Omental fat pad (tissue), 4 donors: Measurements from ENCODE around the gene COPZ1. TPM values are rescaled to one million over a fixed set of nuclear protein-coding genes. Genes with fewer than 3 reads are reported as not detected.
"Not testable (repeated sequence)": the region's sequence is repeated elsewhere in the genome, so short reads cannot be mapped to it uniquely, and the experiment has no call there.

Source experiments
- ATAC-seq: fragments of 150-250 bp; one replicate; pipeline ENCODE4 v1.9.1; 2016; ENCODE audit warnings: mild to moderate bottlenecking, moderate library complexity; ENCODE audit not compliant: low FRiP score
- DNase-seq: peaks from one replicate; pipeline ENCODE4 v3.0.0-alpha.2; 2019; ENCODE audit warnings: low spot score
- CTCF ChIP-seq, 3 donors: fragments of 450-650 bp; IDR thresholded peaks; one replicate each; pipeline ENCODE4 v1.5.1; 2016 to 2017; ENCODE audit warnings: antibody characterized with exemption in 3 of 3, mild to moderate bottlenecking in 3 of 3, moderate library complexity in 2 of 3
- total RNA-seq, 4 donors: library from RNA; depleted of rRNA; stranded (reverse); fragments of >200 nt; gene quantifications; one replicate each; pipeline ENCODE4 v1.1.0, GENCODE V29; 2016

The COPZ1 gene
- total RNA-seq, 4 donors from 2014 or later = 55.5 to 114 (median 81.8) TPM

DNA sequence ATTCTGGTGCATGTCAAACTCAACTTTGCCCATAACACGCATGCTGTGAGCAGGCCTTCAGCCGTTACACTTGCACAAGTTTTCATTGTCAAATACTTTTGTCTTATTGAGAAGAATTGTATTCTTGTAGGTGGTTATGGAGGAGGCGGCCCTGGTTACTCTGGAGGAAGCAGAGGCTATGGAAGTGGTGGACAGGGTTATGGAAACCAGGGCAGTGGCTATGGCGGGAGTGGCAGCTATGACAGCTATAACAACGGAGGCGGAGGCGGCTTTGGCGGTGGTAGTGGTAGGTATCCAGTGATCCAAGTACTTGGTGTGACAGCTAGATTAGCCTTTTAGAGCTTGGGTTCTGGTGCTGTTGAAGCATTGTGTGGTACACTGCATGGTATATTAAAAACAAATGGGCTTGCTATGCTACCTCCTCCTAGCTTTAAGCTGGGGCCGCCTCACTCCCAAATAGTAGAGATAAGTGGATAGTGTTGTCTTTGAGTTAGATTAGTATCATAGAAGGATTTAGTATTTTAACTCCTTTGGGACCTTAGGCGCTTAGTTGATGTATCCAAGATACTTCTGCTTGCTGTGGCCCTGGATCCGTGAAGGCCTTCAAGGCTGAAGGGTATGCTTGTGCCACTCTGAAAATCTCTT lies 41.9 kb upstream of the COPZ1 start:
- ATAC-seq (no peak), DNase-seq (no peak)
- TF ChIP-seq CTCF (IDR thresholded peaks at IDR 0.05) = no peak

DNA sequence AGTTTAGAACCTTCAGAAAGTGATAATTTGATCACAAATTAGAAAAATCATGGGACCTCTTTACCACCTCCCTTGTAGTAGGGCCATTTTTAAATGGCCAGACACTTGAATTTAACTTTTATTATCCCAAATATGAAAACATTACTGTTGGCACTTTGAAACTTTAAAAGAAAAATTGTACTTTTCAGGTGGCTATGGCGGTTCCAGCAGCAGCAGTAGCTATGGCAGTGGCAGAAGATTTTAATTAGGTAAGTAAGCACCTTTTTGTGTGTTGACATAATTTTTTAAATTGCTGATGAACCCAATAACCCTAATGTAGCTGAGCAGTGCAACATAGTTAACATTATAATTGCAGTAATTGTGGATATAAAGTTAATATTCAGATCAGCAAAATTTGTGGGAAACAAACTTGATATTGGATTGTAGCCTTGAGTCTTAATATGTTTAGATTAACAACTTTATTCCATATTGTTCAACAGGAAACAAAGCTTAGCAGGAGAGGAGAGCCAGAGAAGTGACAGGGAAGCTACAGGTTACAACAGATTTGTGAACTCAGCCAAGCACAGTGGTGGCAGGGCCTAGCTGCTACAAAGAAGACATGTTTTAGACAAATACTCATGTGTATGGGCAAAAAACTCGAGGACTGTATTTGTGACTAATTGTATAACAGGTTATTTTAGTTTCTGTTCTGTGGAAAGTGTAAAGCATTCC lies 40.7 kb upstream of the COPZ1 start:
- ATAC-seq, DNase-seq: not testable (repeated sequence)

DNA sequence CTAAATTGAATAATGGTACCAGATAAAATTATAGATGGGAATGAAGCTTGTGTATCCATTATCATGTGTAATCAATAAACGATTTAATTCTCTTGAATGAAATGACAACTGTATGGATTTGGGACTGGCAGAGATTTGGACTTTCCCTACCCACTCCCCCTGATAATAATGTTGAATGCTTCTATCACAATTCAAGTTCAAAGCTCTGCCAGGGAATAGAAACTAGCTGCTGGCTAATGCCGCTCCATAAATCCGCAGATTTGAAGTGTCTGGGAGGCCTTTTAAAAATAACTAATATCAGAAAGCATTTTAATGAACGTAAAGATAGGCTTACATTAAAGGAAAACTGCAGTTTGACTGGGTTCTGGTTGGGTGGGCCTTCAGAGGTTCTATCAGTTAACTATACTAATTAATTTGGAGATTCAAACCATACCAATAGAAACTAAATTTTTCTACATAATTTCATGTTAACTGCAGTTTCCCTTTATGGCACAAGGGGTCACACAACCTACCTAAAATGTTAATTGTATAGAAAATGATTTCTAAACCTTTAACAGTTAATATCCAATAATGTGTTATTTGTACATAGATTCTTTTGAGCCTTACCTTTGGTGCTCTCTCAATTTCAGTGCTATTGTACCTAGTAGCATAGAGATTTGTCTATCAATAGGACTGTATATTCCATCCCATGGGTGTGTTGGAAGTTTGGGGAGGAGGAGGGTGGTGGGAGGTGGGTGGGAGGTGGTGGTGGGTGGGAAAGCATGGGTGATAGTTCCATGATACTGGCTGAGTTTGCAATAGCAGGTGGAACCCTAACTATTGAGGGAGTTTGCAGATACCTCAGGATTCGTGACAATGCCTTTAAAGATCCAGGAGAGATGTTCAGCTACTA lies 39.5 kb upstream of the COPZ1 start:
- ATAC-seq (no peak), DNase-seq (no peak)
- no peak for TF ChIP-seq CTCF (IDR thresholded peaks at IDR 0.05)

DNA sequence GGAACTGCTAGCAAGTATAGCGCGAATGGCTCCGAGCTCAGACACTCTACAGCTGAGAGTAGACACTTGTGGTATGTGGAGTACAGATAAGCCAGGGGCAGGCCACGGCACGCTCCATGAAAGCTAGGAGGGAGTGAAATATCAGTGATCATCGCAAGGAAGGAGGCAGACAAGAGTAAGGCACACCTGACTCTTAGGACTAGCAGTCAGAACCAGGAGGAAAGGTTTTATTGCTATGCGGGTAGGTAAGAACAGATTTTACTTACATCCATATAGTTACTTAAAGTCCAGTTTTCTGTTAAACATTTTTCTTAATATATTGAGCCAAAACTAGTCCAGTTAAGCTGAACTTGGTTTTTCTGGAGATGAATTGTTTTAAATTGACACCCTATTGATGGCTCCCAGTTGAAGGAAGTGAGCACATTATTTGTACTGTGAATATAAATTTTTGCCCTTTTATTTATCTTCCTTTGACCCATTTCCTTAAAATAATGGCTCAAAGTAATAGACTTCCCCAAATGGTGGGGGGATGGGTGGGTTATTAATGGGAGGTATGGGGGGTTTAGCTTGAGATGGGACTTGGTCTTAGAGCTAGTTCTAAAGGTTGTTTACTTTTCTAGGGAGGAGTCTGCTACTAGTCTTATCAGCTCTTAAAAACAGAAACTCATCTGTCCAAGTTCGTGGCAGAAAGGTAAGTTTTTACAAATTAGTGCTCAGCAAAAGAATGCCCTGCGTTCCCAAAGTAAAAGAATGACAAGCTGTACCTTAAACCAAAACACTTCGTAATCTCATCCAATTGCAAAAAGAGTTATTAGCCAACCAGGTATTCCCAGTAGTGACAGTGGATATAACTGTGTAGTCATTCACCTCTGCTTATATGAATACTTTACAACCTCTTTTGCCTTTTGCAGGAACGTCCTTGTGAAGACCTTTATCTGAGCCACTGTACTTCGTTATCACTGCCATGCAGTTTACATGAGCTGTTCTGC lies 38.6 kb upstream of the COPZ1 start:
- TF ChIP-seq CTCF (IDR thresholded peaks at IDR 0.05) = no peak
- DNase-seq = no peak
- ATAC-seq = no peak

GRCh38 chr12:54287261-54288157 lies 37.4 kb upstream of the COPZ1 start:
- ATAC-seq (no peak), DNase-seq (no peak)
- no peak for TF ChIP-seq CTCF (IDR thresholded peaks at IDR 0.05)

- no peak for TF ChIP-seq CTCF (IDR thresholded peaks at IDR 0.05)
- no peak for ATAC-seq
- DNase-seq = no peak
Observed at GRCh38 chr12:54292083-54292930, 32.6 kb upstream of the COPZ1 start.
